HCT116 (cell line): ENCODE results near the gene CUX1.

Source experiments
- CTCF ChIP-seq, 3 experiments: fragments of 200-600 bp in 1 of 3; sonication (generic) in 1 of 3; IDR thresholded peaks in 2 of 3; conservative IDR thresholded peaks in 1 of 3; 2 replicates each; pipeline ENCODE4 v1.5.1; 2012 to 2017; ENCODE audit warnings: low read depth in 2 of 3, low read length in 2 of 3, antibody characterized with exemption in 1 of 3, borderline replicate concordance in 1 of 3, control low read depth in 1 of 3, mild to moderate bottlenecking in 1 of 3, mixed read lengths in 1 of 3, mixed run types in 1 of 3, moderate library complexity in 1 of 3; ENCODE audit not compliant: insufficient read depth in 1 of 3
- EZH2 ChIP-seq: fragments of 200-600 bp; sonication (generic); IDR thresholded peaks from 2 replicates; pipeline ENCODE4 v1.6.1; 2017; ENCODE audit warnings: antibody characterized with exemption, mixed run types
- POLR2A ChIP-seq: IDR thresholded peaks from 2 replicates; pipeline ENCODE4 v1.7.0; 2011; ENCODE audit warnings: borderline replicate concordance; ENCODE audit not compliant: insufficient read depth, insufficient read length; ENCODE audit errors: extremely low read depth
- POLR2AphosphoS5 ChIP-seq: IDR thresholded peaks from 2 replicates; pipeline ENCODE4 v1.6.1; 2011; ENCODE audit warnings: mild to moderate bottlenecking, low read depth, low read length, moderate library complexity
- RAD21 ChIP-seq: IDR thresholded peaks from 2 replicates; pipeline ENCODE4 v1.6.1; 2012; ENCODE audit warnings: low read depth, mild to moderate bottlenecking
- REST ChIP-seq: IDR thresholded peaks from 2 replicates; pipeline ENCODE4 v1.6.1; 2012; ENCODE audit warnings: low read depth
- TCF7L2 ChIP-seq: IDR thresholded peaks from 2 replicates; pipeline ENCODE4 v1.7.0; 2011; ENCODE audit warnings: borderline replicate concordance, inconsistent platforms; ENCODE audit not compliant: insufficient read depth, insufficient read length; ENCODE audit errors: extremely low read depth

GRCh38 chr7:101984133-101984879 is 166.9 kb downstream of the CUX1 start:
- TF ChIP-seq POLR2AphosphoS5 (no peak), REST (no peak), CTCF (IDR thresholded peaks at IDR 0.05 in 2 of 3, conservative IDR thresholded peaks at IDR 0.05 in 1 of 3; ENCODE audit: borderline replicate concordance in 1 of 3, insufficient read depth in 1 of 3, low read depth in 2 of 3, low read length in 2 of 3) (no peak), EZH2 (no peak), TCF7L2 (no peak), POLR2A (no peak), RAD21 (no peak)
